ENCODE results near the gene HPSE2. TPM values are rescaled to one million over a fixed set of nuclear protein-coding genes. Genes with fewer than 3 reads are reported as not detected.
"Not testable (repeated sequence)": the region's sequence is repeated elsewhere in the genome, so short reads cannot be mapped to it uniquely, and the experiment has no call there.

The HPSE2 gene
- total RNA-seq, 1 donor from 2014 or later = not detected

- TF ChIP-seq CTCF (conservative IDR thresholded peaks at IDR 0.05; ENCODE audit: low read depth, low read length) = no peak
- no peak for DNase-seq (ENCODE audit: low read depth)
- H3K4me3 ChIP-seq (ENCODE audit: low read depth, low read length) = no peak overlapping the region
Measured at GRCh38 chr10:98560565-98560964, 675.1 kb downstream of the HPSE2 start.

- TF ChIP-seq CTCF (conservative IDR thresholded peaks at IDR 0.05; ENCODE audit: low read depth, low read length) = no peak
- H3K4me3 ChIP-seq (ENCODE audit: low read depth, low read length) = no peak overlapping the region
- no peak for DNase-seq (ENCODE audit: low read depth)
Measured at GRCh38 chr10:98556061-98556460, 679.6 kb downstream of the HPSE2 start.

DNA sequence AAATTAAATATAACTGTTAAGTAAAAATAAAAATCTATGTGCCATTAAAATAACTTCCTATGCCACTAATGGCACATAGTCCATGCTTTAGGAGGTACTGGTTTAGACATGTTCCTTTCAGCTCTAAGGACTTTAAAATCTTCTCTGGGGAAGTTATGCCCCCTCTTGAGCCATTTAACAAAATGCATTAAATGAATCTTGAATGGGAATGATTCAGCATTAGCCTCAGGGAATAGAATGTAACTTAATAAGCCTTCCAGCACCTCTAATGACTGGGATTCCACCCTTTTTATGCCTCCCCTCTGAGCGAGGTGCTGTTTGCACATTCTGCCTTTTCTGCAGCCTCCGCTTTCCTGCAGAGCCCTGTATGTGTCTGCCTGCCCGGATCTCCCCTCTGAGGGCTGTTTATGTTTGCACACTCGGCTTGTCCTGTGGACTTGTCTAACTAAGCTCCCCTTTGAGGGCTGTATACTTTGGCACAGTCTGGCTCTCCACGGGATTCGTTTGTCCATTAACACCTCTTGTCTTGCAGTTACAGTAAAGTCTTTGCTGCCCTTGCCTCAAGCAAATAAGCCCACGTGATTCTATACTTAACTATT lies 680.5 kb downstream of the HPSE2 start:
- no peak for DNase-seq (ENCODE audit: low read depth)
- no peak for TF ChIP-seq CTCF (conservative IDR thresholded peaks at IDR 0.05; ENCODE audit: low read depth, low read length)
- H3K4me3 ChIP-seq (ENCODE audit: low read depth, low read length) = no peak overlapping the region

DNA sequence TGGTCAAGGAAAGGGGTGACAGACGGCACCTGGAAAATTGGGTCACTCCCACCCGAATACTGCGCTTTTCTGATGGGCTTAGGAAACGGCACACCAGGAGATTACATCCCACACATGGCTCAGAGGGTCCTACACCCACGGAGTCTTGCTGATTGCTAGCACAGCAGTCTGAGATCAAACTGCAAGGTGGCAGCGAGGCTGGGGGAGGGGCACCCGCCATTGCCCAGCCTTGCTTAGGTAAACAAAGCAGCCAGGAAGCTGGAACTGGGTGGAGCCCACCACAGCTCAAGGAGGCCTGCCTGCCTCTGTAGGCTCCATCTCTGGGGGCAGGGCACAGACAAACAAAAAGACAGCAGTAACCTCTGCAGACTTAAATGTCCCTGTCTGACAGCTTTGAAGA lies 694.1 kb downstream of the HPSE2 start:
- not testable (repeated sequence) for DNase-seq (ENCODE audit: low read depth); H3K4me3 ChIP-seq (ENCODE audit: low read depth, low read length)

GRCh38 chr10:98539578-98539977 lies 696.1 kb downstream of the HPSE2 start:
- TF ChIP-seq CTCF (conservative IDR thresholded peaks at IDR 0.05; ENCODE audit: low read depth, low read length) = no peak
- H3K4me3 ChIP-seq (ENCODE audit: low read depth, low read length) = no peak overlapping the region
- DNase-seq (ENCODE audit: low read depth) = no peak

- H3K4me3 ChIP-seq (ENCODE audit: low read depth, low read length) = no peak overlapping the region
- DNase-seq (ENCODE audit: low read depth) = no peak
- no peak for TF ChIP-seq CTCF (conservative IDR thresholded peaks at IDR 0.05; ENCODE audit: low read depth, low read length)
Measured at GRCh38 chr10:98538472-98538871, 697.2 kb downstream of the HPSE2 start.

DNA sequence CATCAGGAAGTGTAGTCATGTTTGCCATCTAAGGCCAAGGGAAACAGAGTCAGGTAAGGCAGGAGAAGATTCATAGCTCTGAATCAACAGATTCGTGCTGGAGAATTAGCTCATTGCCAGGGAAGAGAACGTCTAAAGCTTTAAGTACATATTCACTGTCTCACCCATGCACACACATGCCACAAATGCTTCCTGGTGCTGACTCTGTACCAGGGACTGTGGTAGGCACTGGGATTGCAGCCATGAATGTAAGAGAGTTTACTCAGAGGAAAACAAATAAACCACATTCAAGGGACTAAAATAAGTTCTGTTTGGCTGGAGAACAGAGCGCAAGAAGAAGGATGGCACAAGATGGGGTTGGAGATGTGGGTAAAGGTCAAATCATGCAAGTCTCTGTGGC lies 699.1 kb downstream of the HPSE2 start:
- no peak overlapping the region for H3K4me3 ChIP-seq (ENCODE audit: low read depth, low read length)
- TF ChIP-seq CTCF (conservative IDR thresholded peaks at IDR 0.05; ENCODE audit: low read depth, low read length) = no peak
- DNase-seq (ENCODE audit: low read depth) = no peak

All from epithelial cell of proximal tubule (primary cell).